NCI-H2227 treated with DMSO at 0.1 percent for 48 hours (cell line): ENCODE measurements around the gene ENOX1.

Source experiments
- DNase-seq: peaks from one replicate; lab custom pipeline; 2025; lab: John Stamatoyannopoulos, UW

The ENOX1 gene

GRCh38 chr13:43669964-43670363 is 116.8 kb downstream of the ENOX1 start:
- DNase-seq = no peak

DNA sequence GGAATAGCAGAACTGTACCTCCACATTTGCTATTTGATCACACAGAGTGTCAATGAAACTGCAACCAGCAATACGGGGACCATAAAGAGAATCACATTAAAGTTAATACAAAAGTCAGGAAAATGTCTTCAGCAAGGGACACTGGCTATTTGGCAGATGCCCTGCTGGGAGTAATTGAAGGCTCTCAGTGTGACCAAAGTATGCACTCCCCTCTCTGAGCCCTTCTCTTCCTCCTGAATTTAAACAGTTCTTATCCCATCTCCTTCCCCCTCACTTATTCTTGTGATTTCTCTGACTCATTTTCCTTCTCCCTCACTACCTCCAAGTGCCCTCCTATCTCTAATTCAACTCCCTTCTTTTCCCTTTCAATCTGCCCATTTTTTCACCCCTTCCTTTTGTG is 117.7 kb downstream of the ENOX1 start:
- DNase-seq = peak; percentile 1

DNA sequence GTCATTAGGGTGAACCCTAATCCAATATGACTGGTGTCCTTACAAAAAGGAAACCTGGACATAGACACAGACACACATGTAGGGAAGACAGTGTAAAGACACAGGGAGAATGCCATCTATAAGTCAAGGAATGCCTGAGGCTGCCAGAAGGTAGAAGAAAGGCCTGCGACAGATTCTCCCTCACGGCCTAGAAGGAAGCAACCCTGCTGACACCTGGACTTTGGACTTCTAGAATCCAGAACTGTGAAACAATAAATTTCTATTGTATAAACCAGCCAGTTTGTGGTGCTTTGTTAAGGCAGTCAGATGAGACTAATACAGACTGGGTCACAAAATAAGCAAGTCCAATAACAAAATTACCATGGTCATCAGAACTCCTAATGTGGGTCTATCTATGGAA is 120.4 kb downstream of the ENOX1 start:
- no peak for DNase-seq

DNA sequence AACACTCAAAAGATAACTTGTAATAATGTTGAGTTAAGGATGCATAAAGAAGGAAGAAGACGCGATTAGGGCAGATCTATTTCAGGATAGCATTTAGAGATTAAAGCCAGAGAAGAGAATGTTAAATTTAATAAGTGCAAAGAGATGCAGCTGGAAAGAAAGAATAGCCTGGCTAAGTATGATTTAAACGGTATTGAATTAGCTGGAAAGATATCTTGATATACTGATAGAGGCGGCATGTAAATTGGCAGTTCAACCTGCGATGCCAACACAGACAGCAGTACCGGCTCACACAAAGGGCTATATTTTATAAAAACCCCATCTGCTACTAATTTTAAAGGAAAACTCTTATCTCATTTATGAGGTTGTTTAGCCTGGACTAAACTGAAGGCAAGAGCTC is 121.4 kb downstream of the ENOX1 start:
- no peak for DNase-seq

DNA sequence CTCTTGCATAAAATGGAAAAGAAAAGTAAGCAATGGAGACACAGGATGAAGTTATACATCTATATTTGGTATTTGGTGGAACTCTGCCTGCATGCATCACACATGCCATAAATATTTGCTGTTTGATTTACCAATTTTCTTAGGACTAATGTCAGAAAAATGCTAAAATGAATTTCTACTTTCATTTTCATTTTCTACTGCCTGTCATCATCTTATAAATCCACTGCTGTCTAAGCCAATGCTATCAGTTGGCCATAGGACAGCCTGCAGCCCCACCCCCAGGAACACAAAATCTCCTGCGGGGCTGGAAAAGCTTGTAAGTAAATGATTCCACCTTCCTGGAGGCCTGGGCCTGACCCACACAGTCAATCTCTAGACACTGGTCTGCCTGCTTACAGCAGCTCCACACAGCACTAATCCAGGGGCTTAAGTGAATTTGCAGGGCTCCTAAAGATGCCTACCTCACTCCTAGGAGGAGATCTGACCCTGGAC is 122.0 kb downstream of the ENOX1 start:
- DNase-seq = peak; percentile 72

DNA sequence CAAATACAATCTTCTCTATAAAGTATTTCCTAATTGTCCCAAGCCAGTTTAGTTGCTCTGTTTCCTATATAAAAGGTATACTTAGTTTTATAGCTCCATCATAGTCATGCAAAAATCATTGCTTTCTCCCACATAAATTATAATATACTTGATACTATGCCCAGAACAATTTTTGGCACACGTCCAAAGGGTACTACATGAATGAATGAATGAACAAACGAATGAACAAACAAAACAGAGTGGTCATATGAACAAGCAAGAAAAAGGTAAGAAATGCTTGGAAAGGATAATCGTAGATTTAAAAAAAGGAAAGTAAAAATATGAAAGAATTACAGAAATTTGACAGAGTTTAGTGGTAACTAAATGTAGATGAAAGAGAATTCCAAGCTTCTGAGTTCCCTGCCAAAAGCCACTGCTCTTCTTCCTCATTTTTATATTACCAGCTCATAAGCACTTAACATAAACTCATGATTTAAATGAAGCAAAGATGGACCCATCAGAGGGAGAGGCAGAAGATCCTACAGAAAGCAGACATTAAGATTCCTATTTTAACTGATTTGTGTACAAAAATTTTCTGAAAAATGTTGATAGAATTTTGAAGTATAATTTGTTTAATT is 123.2 kb downstream of the ENOX1 start:
- DNase-seq = no peak

GRCh38 chr13:43662976-43663375 is 123.8 kb downstream of the ENOX1 start:
- DNase-seq = no peak

DNA sequence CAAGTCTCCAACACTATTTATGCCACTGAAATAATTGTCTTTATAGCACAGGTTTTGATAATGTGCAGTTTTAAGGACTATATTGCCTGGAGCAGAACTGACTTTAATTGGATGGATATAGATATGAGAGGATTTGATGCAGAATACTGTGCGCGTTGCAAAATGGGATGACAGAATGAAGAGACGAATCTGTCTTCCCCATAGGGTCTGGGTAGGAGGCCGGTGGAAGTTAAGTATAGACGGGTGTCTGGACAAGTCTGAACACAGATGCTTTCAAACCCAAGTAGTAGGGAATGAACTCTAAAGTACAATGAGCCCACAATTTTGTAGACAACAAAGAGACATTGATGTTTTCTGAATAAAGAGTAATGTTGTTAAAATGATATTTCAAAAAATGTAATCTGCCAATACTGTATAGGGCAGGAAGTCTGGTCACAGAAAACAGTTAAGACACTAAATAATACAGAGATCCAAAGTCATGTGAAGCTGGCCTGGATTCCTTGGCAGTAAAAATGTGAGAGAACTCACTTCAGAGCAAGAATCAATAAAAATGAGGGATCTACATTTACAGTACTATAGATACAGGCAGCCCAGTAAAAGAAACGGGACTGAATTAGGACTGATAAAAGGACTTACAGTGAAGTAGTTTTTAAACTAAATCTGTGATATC is 125.5 kb downstream of the ENOX1 start:
- no peak for DNase-seq

GRCh38 chr13:43657485-43657884 is 129.3 kb downstream of the ENOX1 start:
- DNase-seq = no peak

GRCh38 chr13:43653980-43654379 is 132.8 kb downstream of the ENOX1 start:
- DNase-seq = no peak

GRCh38 chr13:43653395-43653794 is 133.4 kb downstream of the ENOX1 start:
- DNase-seq = no peak

- no peak for DNase-seq
Observed at GRCh38 chr13:43652760-43653159, 134.0 kb downstream of the ENOX1 start.

DNA sequence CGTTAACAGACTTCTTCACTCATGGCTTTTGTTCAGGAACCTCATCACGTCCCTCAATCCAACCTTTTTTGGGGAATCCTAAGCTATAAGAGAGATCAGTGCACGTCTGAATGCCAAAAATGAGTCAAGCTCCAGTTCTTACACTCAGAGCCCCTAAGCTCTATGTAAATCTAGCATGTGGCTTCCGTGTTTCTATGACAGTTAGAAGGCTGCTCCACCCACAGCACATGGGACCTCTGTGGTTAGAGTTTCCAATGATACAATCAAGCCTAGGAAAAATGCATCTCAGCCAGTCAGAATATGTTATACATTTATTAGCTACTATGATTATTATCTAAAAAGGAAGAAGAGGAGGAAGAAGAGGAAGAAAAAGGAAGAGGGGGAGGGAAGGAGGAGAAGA is 135.9 kb downstream of the ENOX1 start:
- DNase-seq = no peak

GRCh38 chr13:43648733-43649132 is 138.0 kb downstream of the ENOX1 start:
- DNase-seq = no peak

DNA sequence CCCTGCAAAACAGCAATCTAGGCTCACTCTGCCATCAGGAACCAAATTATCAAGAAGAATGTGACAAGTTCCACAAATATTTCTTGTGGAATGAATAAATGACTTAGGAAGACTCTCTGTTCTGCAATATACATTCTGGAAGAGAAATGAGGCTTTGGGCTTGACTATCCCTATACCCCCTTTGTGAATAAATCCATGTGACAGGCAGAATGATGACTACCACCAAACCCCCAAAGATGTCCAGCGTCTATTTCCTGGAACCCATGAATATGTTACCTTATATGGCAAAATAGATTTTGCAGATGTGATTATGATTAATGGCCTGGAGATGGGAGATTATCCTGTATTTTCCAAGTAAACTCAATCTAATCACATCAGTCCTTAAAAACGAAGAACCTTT is 139.3 kb downstream of the ENOX1 start:
- DNase-seq = no peak

DNA sequence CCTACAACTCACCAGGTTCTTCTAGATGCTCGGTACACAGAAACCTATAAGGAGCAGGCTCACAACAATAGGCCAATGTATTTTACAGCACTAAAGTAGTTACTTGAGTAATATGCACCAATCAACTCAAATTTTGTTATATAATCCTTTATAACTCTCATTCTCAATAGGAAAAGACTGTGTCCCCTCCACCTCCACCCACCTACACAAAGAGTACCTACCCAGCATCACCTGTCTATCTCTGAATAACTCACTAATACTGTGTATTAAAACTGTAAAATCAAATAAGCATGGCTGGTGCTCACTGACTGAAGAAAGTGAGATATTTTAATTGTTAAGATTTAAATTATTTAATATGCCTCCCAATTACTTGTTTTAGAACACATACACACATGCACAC is 146.3 kb downstream of the ENOX1 start:
- DNase-seq = no peak

DNA sequence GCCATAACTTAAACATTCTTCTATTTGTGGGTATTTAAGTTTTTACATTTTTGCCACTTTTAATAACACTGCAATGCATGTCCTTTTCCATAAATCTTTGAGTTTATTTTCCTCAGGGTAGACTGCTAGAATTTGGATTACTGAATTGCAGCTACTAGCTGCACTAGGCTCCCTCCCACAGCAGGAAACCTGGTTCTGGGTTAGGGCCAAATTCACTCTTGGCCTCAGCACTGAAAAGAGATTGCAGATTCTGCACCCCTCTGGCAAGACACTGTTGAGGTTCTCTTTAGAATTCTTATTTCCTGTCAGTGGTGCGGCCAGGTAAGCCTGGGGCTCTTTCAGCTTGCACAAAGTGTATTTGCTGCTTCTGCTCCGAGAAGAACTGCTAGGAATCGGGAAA is 155.7 kb downstream of the ENOX1 start:
- DNase-seq = no peak

DNA sequence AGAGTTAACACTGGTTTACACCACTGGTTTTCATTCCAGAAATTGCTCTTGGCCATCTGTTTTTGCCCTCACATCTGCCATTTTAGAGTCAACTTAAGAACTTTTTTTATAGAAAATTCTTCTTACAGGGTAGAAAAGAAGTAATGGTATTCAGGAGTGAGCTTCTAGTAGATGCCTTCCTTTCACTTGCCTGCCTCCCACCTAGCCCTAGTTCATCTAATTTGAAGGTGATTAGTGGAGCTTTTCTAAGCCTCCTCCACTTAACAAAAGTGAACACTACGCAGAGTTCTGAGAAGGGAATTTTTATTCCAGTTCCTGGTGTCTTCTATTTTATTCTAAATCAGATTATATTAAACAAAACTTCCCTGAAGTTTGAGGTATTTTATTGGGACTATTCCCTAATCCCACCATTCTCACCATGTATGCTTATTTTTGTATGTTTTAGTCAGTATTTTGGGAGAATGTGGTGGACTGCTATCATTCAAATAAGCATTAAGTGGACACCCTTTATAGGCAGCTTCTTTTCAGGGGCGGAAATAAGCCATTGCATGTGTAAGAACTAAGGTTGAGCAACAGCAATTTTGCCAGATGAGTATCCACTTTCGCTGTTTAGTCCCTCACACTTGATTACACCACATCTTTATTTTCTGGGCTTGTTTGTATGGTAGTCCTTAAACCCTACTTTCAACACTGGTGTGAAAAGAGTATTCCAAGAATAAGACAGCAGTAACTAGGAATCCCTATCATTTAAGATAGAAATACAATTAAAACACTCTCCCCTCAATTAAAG is 156.9 kb downstream of the ENOX1 start:
- no peak for DNase-seq

- no peak for DNase-seq
Observed at GRCh38 chr13:43626994-43627393, 159.8 kb downstream of the ENOX1 start.

GRCh38 chr13:43614063-43614462 is 172.7 kb downstream of the ENOX1 start:
- no peak for DNase-seq

DNA sequence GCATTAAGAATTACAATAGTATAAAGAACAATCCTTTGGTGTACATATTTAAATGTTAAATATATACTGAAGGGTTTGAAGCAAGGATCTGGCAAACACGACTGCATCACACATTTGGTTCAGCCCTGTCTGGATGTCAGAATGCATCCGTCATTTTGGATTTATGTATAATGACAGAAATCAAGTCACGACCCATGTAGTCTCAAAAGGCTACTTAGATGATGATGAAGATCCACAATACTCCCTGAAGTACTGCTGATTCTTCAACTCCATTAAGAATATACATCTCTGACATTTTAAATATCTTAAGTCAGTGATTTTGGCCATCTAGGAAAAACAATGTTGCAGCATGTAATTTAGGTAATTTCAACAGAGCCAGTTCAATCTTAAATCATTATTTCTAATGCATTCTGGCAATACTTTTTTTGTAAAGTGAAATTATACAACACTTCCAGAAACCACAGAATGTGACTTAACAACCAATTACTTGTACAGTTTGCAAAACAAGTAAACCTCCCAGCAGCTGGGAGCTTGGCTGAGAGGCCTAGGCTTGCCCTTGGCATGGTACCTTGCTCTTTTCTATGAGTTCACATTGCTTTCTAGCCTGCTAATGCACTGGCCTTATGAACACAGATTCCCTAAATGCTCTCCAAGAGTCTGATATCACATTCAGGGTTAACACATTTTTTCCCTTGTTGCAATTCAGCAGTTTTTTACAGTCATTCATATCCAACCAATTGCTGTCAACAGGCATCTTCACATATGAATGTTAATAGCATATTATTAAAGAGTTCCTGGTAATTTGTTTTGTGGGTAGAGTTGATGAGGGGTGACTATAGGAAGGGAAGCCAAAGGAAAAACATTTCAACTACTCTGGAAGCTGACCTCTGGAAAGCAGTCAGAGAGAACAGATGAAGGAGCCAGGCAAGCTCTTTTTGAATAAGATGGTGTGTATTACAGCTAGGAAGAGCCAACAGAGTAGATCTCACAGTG is 175.2 kb downstream of the ENOX1 start:
- peak; percentile 3 for DNase-seq
